GM18907 (cell line): Measurements from ENCODE around the gene KIAA0232.

ENCODE experiments used
- ATAC-seq: cut with Tn5 transposase; IDR thresholded peaks from one replicate; pipeline ENCODE4 v1.9.1; 2021; ENCODE audit warnings: mild to moderate bottlenecking, moderate library complexity; ENCODE audit not compliant: unreplicated experiment

KIAA0232 gene

DNA sequence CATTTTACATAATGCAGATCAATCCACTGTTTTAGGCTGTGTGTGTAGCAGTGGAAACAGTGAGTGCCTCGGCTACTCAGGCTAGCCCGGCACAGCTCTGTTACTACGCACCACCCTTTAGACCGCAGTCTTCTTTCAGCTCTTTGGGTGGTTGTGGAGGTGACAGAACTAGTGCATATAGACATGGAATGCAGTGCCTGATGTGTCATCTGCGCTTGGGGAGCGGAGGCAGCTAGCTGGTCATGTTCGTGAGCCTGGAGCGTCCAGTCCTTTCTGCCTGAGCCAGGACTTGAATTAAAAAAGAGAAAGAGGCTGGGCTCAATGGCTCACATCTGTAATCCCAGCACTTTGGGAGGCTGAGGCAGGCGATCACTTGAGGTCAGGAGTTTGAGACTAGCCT lies 131.9 kb downstream of the KIAA0232 start:
- no peak for ATAC-seq

GRCh38 chr4:6915041-6916005 lies 132.8 kb downstream of the KIAA0232 start:
- ATAC-seq, result no peak

GRCh38 chr4:6916069-6916586 lies 133.6 kb downstream of the KIAA0232 start:
- no peak for ATAC-seq

DNA sequence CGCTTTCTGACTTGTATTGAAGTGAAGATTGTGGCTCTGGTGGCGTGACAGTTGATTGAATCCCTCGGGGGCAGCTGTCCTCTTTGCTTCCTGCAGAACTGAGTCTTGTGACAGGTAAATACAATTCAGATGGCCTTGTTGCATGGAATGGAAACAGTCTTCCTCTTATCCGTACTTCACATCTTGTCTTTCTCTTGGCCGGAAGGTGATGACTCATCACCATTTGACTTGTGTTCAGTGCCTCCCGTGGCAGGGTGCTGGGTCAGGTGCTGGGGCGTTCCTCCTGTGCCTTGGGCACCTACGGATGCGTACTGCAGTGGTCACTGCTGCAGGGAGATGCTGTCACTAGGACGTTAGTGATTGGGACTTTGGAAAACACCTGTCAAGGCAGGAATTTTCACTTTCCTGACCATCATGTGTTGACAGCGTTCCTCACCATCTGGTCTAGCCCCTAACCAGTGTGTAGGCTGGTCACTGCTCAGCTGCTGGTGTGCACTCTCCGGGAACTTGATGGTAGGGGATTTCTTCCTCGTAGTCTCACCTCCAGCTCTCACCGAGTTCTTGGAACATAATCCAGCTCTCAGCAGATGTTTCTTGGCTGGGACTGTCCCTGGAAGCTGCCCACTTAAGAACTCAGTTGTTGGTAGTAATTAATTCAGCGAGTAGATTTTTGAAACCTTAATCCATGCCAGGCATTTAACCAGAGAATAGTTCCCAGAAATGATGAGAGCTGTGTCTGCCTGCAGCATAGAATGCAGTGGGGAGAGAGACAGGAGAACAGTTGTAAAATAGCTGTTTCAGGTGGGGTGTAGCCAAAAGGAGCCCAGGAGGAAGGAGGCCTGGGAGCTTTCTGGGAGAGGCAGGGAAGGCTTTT lies 134.3 kb downstream of the KIAA0232 start:
- no peak for ATAC-seq

DNA sequence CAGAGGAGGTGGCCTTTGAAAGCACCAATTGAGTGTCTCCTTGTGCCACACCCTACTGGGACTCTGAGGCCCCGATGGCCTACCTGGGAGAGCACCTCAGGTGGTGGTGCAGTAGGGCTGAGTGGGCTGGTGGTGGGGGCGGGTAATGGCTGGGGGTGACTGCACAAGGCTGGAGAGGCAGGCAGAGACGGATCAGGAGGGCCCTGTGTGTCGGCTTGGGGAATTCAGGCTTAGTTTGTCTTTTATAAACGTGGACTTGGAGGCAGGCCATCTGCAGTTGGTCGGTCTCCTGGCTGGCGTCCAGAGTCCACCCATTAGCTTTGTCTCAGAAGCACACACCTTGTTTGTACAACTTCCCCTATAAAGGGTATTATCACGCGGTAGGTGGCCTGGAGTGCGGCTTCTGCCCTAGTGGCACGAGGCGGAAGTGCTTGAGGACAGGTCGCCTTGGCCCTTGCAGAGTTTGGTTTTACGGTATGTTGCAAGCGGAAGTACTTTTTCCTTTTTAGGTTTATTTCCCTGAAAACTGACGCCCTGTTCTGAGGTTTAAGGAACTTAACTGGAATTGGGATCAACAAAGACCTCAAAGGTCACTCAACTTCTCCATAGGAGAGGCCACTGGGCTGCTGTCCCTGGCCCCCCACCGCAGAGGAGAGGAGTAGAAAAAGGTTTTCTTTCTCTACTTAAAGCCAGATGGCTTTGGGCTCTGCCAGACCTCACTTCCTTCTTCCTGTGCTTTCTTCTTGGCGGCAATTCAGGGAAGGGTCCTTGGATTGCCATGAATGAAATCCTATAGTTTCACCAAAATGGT lies 135.1 kb downstream of the KIAA0232 start:
- ATAC-seq, result peak; percentile 60

- ATAC-seq, result no peak
Observed at GRCh38 chr4:6918338-6918737, 135.8 kb downstream of the KIAA0232 start.

- no peak for ATAC-seq
Observed at GRCh38 chr4:6920171-6920570, 137.6 kb downstream of the KIAA0232 start.

DNA sequence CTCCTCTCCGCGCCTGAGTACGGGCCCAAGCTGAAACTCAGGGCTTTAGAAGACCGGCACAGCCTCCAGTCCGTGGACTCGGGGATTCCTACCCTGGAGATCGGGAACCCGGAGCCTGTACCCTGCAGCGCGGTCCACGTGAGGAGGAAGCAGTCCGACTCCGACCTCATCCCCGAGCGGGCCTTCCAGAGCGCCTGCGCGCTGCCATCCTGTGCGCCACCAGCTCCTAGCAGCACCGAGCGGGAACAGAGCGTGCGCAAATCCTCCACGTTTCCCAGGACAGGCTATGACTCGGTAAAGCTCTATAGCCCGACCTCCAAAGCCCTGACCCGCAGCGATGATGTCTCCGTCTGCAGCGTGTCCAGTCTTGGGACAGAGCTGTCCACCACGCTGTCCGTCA lies 141.0 kb downstream of the KIAA0232 start:
- ATAC-seq, result no peak

DNA sequence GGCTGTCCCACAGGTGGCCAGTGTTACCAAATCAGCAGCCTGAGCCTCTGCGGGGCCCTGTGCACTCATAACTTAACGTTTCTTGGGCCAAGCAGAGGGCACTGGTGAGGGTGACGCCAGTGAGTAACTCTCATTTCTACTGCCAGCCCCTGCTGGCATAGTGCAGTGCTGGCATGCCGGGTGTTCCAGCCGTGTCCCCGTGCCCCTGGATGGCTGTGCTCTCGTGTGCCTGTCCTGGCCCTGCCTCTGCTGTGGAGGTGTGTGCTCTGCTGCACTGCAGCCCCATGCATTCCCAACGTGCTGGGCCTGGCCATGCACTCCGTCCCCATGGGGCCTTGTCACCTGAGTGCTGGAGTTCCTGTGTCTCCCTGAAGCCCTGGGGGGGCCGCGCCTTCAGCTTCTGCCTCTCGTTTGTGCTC lies 141.8 kb downstream of the KIAA0232 start:
- ATAC-seq, result no peak

GRCh38 chr4:6925357-6925836 lies 142.9 kb downstream of the KIAA0232 start:
- no peak for ATAC-seq

- no peak for ATAC-seq
Observed at GRCh38 chr4:6926081-6926480, 143.6 kb downstream of the KIAA0232 start.

GRCh38 chr4:6926681-6927478 lies 144.4 kb downstream of the KIAA0232 start:
- no peak for ATAC-seq

DNA sequence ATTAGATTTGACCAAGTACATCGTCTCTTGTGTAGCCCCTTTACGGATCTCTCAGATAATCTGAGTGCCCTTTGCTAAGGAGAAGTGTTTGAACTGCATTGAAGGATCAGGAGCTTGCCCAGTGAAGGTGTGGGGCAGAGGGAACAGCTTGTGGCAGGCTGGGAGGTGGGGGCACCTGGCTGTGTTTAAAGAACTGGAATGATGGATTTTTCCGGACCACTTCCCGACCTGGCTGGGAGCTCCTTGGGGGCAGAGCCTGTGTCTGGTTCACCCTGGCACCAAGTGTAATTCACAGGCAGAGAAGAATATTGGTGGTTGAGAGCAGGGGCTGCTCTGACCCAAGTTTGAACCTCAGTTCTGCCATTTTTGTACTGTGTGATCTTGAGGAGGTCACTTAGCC lies 145.6 kb downstream of the KIAA0232 start:
- no peak for ATAC-seq

- no peak for ATAC-seq
Observed at GRCh38 chr4:6929339-6929811, 146.8 kb downstream of the KIAA0232 start.

- no peak for ATAC-seq
Observed at GRCh38 chr4:6929812-6930464, 147.4 kb downstream of the KIAA0232 start.

DNA sequence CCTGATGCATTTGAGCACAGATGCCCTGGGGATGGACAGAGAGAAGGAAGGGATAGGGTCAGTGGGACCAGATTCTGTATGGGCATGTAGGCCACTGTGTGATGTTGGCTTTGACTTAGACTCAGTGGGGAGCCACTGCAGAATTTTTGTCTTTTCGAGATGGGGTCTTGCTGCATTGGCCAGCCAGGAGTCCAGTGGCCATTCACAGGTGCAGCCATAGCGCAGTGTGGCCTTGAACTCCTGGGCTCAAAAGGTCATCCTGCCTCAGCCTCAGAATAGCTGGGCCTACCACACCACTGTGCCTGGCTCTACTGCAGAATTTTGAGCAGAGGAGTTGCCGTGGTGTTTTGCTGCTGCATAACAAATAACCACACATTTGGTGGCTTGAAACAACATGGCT lies 149.9 kb downstream of the KIAA0232 start:
- ATAC-seq, result no peak

DNA sequence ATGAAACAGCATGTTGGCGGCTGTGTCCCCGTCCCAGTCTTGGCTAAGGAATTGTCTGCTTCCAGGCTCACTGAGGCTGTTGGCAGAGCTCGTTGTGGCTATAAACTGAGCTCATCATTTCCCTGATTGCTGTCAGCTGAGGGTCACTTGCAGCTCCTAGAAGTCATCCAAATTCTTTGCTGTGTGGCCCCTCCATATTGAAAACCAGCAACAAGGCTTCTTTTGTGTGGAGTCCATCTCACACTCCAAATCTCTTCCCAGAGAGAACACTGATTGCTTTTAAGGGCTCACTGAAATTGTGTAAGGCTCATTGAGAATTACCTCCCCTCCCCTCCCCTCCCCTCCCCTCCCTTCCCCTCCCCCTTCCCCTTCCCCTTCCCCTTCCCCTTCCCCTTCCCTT lies 150.4 kb downstream of the KIAA0232 start:
- ATAC-seq, result no peak
